ENCODE results near the gene PAWR. TPM values are rescaled to one million over a fixed set of nuclear protein-coding genes. Genes with fewer than 3 reads are reported as not detected.

The PAWR gene
- total and polyA plus RNA-seq, 9 of the 15 experiments (the other 6 are each of a cell fraction or from before 2014, with no cell fraction given), result 0.82 TPM; not detected in 8

- Histone ChIP-seq H3K4me3 (no peak overlapping the region), H3K9me1 (ENCODE audit: control insufficient read depth, insufficient read depth, low read length) (no peaks in the 10 kb centered on the region), H3K36me3 (ENCODE audit: control insufficient read depth, insufficient read depth, low read length) (no peaks in the 10 kb centered on the region), H2AFZ (ENCODE audit: low read depth, low read length) (no peak overlapping the region), H3K9ac (ENCODE audit: insufficient read depth in 1 of 2, low read depth in 2 of 2, low read length in 2 of 2) (no peak overlapping the region), H3K27ac (ENCODE audit: extremely low read depth, low read depth, low read length) (no peak overlapping the region), H3K27me3 (ENCODE audit: control insufficient read depth in 2 of 2, insufficient read depth in 2 of 2, low read length in 2 of 2) (no peaks in the 10 kb centered on the region), H3K9me3 (replicated peaks; ENCODE audit: control insufficient read depth, insufficient read depth, low read depth, low read length) (no peaks in the 10 kb centered on the region), H3K4me1 (replicated peaks in 1 of 2; ENCODE audit: control insufficient read depth in 2 of 2, insufficient read depth in 2 of 2, low read length in 2 of 2) (no peaks in the 10 kb centered on the region), H3K4me2 (ENCODE audit: insufficient read depth, low read length) (no peak overlapping the region), H3K79me2 (ENCODE audit: control insufficient read depth, insufficient read depth, low read length) (no peaks in the 10 kb centered on the region), H4K20me1 (replicated peaks; ENCODE audit: control insufficient read depth, insufficient read depth, low read length) (no peaks in the 10 kb centered on the region)
- CTCF ChIA-PET (ENCODE audit: low intra/inter-chr PET ratio), result no interaction called here
- POLR2A ChIA-PET, result no interaction called here
- FAIRE-seq (no peak), ATAC-seq (no peak), DNase-seq (ENCODE audit: extremely low read depth in 1 of 4, low spot score in 3 of 4) (no peak)
- no TSS peak for BruUV-seq (replicated peaks)
- WGBS (ENCODE audit: insufficient coverage, low coverage, missing lambda C conversion rate), result 0% methylated on average over 3 of the region's 3 CpGs
- in situ Hi-C loops (cut with MboI), result no loop called here
- intact Hi-C loops (cut with micrococcal nuclease), result no loop called here
- TF ChIP-seq NRF1 (conservative IDR thresholded peaks at IDR 0.05 in 1 of 2, IDR thresholded peaks at IDR 0.05 in 1 of 2) (no peak), ZNF644 (tag; IDR thresholded peaks at IDR 0.05; ENCODE audit: low read depth) (no peak), CREB1 (IDR thresholded peaks at IDR 0.05) (no peak), CREB1 (CRISPR knock-in tag; IDR thresholded peaks at IDR 0.05) (no peak), HIVEP1 (CRISPR knock-in tag; IDR thresholded peaks at IDR 0.05) (no peak), CEBPB (tag; IDR thresholded peaks at IDR 0.05) (no peak), FOXA1 (IDR thresholded peaks at IDR 0.05; ENCODE audit: borderline replicate concordance) (no peak), MED1 (CRISPR knock-in tag; IDR thresholded peaks at IDR 0.05; ENCODE audit: borderline replicate concordance) (no peak), ESRRB (CRISPR knock-in tag; IDR thresholded peaks at IDR 0.05; ENCODE audit: borderline replicate concordance) (no peak), GATA2 (CRISPR knock-in tag; IDR thresholded peaks at IDR 0.05) (no peak), SMAD4 (CRISPR knock-in tag; conservative IDR thresholded peaks at IDR 0.05) (no peak), FOXM1 (IDR thresholded peaks at IDR 0.05; ENCODE audit: low read depth) (no peak), FOXM1 (CRISPR knock-in tag; IDR thresholded peaks at IDR 0.05; ENCODE audit: low read depth) (no peak), PHB2 (IDR thresholded peaks at IDR 0.05; ENCODE audit: low read depth) (no peak), YBX1 (IDR thresholded peaks at IDR 0.05) (no peak)
- TF ChIP-seq, protein P1, sequence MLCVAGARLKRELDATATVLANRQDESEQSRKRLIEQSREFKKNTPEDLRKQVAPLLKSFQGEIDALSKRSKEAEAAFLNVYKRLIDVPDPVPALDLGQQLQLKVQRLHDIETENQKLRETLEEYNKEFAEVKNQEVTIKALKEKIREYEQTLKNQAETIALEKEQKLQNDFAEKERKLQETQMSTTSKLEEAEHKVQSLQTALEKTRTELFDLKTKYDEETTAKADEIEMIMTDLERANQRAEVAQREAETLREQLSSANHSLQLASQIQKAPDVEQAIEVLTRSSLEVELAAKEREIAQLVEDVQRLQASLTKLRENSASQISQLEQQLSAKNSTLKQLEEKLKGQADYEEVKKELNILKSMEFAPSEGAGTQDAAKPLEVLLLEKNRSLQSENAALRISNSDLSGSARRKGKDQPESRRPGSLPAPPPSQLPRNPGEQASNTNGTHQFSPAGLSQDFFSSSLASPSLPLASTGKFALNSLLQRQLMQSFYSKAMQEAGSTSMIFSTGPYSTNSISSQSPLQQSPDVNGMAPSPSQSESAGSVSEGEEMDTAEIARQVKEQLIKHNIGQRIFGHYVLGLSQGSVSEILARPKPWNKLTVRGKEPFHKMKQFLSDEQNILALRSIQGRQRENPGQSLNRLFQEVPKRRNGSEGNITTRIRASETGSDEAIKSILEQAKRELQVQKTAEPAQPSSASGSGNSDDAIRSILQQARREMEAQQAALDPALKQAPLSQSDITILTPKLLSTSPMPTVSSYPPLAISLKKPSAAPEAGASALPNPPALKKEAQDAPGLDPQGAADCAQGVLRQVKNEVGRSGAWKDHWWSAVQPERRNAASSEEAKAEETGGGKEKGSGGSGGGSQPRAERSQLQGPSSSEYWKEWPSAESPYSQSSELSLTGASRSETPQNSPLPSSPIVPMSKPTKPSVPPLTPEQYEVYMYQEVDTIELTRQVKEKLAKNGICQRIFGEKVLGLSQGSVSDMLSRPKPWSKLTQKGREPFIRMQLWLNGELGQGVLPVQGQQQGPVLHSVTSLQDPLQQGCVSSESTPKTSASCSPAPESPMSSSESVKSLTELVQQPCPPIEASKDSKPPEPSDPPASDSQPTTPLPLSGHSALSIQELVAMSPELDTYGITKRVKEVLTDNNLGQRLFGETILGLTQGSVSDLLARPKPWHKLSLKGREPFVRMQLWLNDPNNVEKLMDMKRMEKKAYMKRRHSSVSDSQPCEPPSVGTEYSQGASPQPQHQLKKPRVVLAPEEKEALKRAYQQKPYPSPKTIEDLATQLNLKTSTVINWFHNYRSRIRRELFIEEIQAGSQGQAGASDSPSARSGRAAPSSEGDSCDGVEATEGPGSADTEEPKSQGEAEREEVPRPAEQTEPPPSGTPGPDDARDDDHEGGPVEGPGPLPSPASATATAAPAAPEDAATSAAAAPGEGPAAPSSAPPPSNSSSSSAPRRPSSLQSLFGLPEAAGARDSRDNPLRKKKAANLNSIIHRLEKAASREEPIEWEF (CRISPR knock-in tag; IDR thresholded peaks at IDR 0.05), result no peak
- TF ChIP-seq, protein P2, sequence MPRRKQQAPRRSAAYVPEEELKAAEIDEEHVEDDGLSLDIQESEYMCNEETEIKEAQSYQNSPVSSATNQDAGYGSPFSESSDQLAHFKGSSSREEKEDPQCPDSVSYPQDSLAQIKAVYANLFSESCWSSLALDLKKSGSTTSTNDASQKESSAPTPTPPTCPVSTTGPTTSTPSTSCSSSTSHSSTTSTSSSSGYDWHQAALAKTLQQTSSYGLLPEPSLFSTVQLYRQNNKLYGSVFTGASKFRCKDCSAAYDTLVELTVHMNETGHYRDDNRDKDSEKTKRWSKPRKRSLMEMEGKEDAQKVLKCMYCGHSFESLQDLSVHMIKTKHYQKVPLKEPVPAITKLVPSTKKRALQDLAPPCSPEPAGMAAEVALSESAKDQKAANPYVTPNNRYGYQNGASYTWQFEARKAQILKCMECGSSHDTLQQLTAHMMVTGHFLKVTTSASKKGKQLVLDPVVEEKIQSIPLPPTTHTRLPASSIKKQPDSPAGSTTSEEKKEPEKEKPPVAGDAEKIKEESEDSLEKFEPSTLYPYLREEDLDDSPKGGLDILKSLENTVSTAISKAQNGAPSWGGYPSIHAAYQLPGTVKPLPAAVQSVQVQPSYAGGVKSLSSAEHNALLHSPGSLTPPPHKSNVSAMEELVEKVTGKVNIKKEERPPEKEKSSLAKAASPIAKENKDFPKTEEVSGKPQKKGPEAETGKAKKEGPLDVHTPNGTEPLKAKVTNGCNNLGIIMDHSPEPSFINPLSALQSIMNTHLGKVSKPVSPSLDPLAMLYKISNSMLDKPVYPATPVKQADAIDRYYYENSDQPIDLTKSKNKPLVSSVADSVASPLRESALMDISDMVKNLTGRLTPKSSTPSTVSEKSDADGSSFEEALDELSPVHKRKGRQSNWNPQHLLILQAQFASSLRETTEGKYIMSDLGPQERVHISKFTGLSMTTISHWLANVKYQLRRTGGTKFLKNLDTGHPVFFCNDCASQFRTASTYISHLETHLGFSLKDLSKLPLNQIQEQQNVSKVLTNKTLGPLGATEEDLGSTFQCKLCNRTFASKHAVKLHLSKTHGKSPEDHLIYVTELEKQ (CRISPR knock-in tag; IDR thresholded peaks at IDR 0.05), result no peak
These were observed 3.0 kb downstream of the PAWR start for GRCh38 chr12:79687711-79688260.

All from K562 (cell line).